Activated naive CD4-positive, alpha-beta T cell treated with anti-CD3 and anti-CD28 coated beads, Interleukin-2, amount 10 ng/mL, durations not matched to agents 7 days and 5 days (primary cell): Measurements from ENCODE around the gene KCNK15.
A peak's percentile ranks its signal among the peaks of the same experiment; 100 is the strongest.

Source experiments
- CTCF ChIA-PET: fragments of 350-600 bp; sonication (Branson Sonifier 250); formaldehyde crosslinking; loops from one replicate; lab custom pipeline; 2021; ENCODE audit warnings: antibody characterized with exemption; lab: Charles Lee
- DNase-seq: peaks from one replicate; pipeline ENCODE4 v3.0.0-alpha.2; 2020
- H3K27ac Mint-ChIP-seq: one replicate; pipeline ENCODE4 v1.8.0; 2021; ENCODE audit warnings: mild to moderate bottlenecking, moderate library complexity, mixed read lengths
- H3K27me3 Mint-ChIP-seq: one replicate; pipeline ENCODE4 v1.8.0; 2021; ENCODE audit warnings: mild to moderate bottlenecking, mixed read lengths
- H3K36me3 Mint-ChIP-seq: one replicate; pipeline ENCODE4 v1.8.0; 2021; ENCODE audit warnings: mixed read lengths
- H3K4me1 Mint-ChIP-seq: one replicate; pipeline ENCODE4 v1.8.0; 2021; ENCODE audit warnings: mixed read lengths
- H3K4me3 Mint-ChIP-seq: one replicate; pipeline ENCODE4 v1.8.0; 2021; ENCODE audit warnings: mild to moderate bottlenecking, moderate library complexity, mixed read lengths
- H3K9me3 Mint-ChIP-seq: one replicate; pipeline ENCODE4 v1.8.0; 2021; ENCODE audit warnings: mixed read lengths

The KCNK15 gene

GRCh38 chr20:44706301-44707017, 39.2 kb upstream of the KCNK15 start:
- CTCF ChIA-PET = no interaction called here
- H3K27me3 Mint-ChIP-seq = peaks cover 10% of the 10 kb centered on the region
- H3K9me3 Mint-ChIP-seq = no peaks in the 10 kb centered on the region
- H3K4me3 Mint-ChIP-seq = no peak overlapping the region
- no peak overlapping the region for H3K27ac Mint-ChIP-seq
- no peaks in the 10 kb centered on the region for H3K36me3 Mint-ChIP-seq
- no peaks in the 10 kb centered on the region for H3K4me1 Mint-ChIP-seq
- DNase-seq = peak; percentile 13

GRCh38 chr20:44707018-44707579, 38.6 kb upstream of the KCNK15 start:
- DNase-seq = no peak

GRCh38 chr20:44709380-44709779, 36.3 kb upstream of the KCNK15 start:
- no peaks in the 10 kb centered on the region for H3K9me3 Mint-ChIP-seq
- peak; percentile 15 for DNase-seq
- CTCF ChIA-PET = no interaction called here
- no peaks in the 10 kb centered on the region for H3K36me3 Mint-ChIP-seq
- peaks cover 17% of the 10 kb centered on the region for H3K27me3 Mint-ChIP-seq
- H3K27ac Mint-ChIP-seq = no peak overlapping the region
- H3K4me1 Mint-ChIP-seq = no peaks in the 10 kb centered on the region
- H3K4me3 Mint-ChIP-seq = no peak overlapping the region

More at GRCh38 chr20:44707018-44707579, 38.6 kb upstream of the KCNK15 start:
- Mint-ChIP-seq H3K36me3 (no peaks in the 10 kb centered on the region), H3K4me3 (no peak overlapping the region), H3K27me3 (peaks cover 13% of the 10 kb centered on the region), H3K4me1 (no peaks in the 10 kb centered on the region), H3K9me3 (no peaks in the 10 kb centered on the region), H3K27ac (no peak overlapping the region)
- CTCF ChIA-PET = no interaction called here

GRCh38 chr20:44709797-44710196, 35.9 kb upstream of the KCNK15 start:
- H3K27ac Mint-ChIP-seq = no peak overlapping the region
- no peak for DNase-seq
- H3K4me3 Mint-ChIP-seq = no peak overlapping the region
- H3K4me1 Mint-ChIP-seq = no peaks in the 10 kb centered on the region
- peaks cover 18% of the 10 kb centered on the region for H3K27me3 Mint-ChIP-seq
- H3K9me3 Mint-ChIP-seq = no peaks in the 10 kb centered on the region
- CTCF ChIA-PET = interaction anchor here (0.7 to 1.0 kb wide), 3 partner anchors 9 to 1170 kb away, joined by 3 to 5 read pairs (median 3); no protein-coding TSS in a partner anchor
- H3K36me3 Mint-ChIP-seq = no peaks in the 10 kb centered on the region

GRCh38 chr20:44711237-44711636, 34.4 kb upstream of the KCNK15 start:
- H3K36me3 Mint-ChIP-seq = no peaks in the 10 kb centered on the region
- CTCF ChIA-PET = no interaction called here
- no peak overlapping the region for H3K27ac Mint-ChIP-seq
- DNase-seq = no peak
- H3K4me3 Mint-ChIP-seq = no peak overlapping the region
- no peaks in the 10 kb centered on the region for H3K4me1 Mint-ChIP-seq
- H3K27me3 Mint-ChIP-seq = peaks cover 18% of the 10 kb centered on the region
- H3K9me3 Mint-ChIP-seq = no peaks in the 10 kb centered on the region

- Mint-ChIP-seq H3K4me1 (no peaks in the 10 kb centered on the region), H3K4me3 (no peak overlapping the region), H3K27me3 (peaks cover 18% of the 10 kb centered on the region), H3K36me3 (no peaks in the 10 kb centered on the region), H3K27ac (no peak overlapping the region), H3K9me3 (no peaks in the 10 kb centered on the region)
- no peak for DNase-seq
- CTCF ChIA-PET = no interaction called here
Observed at GRCh38 chr20:44714102-44714700, 31.5 kb upstream of the KCNK15 start.

GRCh38 chr20:44714701-44715498, 30.8 kb upstream of the KCNK15 start, which contains the start of gene CCN5:
CCN5 (plus strand) TSS chr20:44715369; CDS start chr20:44715391, 22 bp downstream.
- Mint-ChIP-seq H3K27ac (no peak within 1 kb of the TSS), H3K36me3 (no peaks in the 10 kb centered on the region), H3K9me3 (no peaks in the 10 kb centered on the region), H3K4me3 (no peak within 1 kb of the TSS), H3K27me3 (peaks cover 18% of the 10 kb centered on the region), H3K4me1 (no peaks in the 10 kb centered on the region)
- DNase-seq = no peak
- CTCF ChIA-PET = interaction anchor here (1.4 kb wide), 1 partner anchor 152 kb away, joined by 3 read pairs; no protein-coding TSS in a partner anchor

GRCh38 chr20:44715499-44716308, 30.0 kb upstream of the KCNK15 start:
- peaks cover 18% of the 10 kb centered on the region for H3K27me3 Mint-ChIP-seq
- H3K9me3 Mint-ChIP-seq = no peaks in the 10 kb centered on the region
- CTCF ChIA-PET = interaction anchor here (1.4 kb wide), 1 partner anchor 152 kb away, joined by 3 read pairs; no protein-coding TSS in a partner anchor
- H3K4me3 Mint-ChIP-seq = no peak overlapping the region
- no peak for DNase-seq
- H3K4me1 Mint-ChIP-seq = no peaks in the 10 kb centered on the region
- H3K27ac Mint-ChIP-seq = no peak overlapping the region
- no peaks in the 10 kb centered on the region for H3K36me3 Mint-ChIP-seq

- no peak overlapping the region for H3K4me3 Mint-ChIP-seq
- no peaks in the 10 kb centered on the region for H3K9me3 Mint-ChIP-seq
- H3K27ac Mint-ChIP-seq = no peak overlapping the region
- no peaks in the 10 kb centered on the region for H3K36me3 Mint-ChIP-seq
- CTCF ChIA-PET = interaction anchor here (1.4 kb wide), 1 partner anchor 151 kb away, joined by 3 read pairs; no protein-coding TSS in a partner anchor
- H3K4me1 Mint-ChIP-seq = no peaks in the 10 kb centered on the region
- H3K27me3 Mint-ChIP-seq = peaks cover 15% of the 10 kb centered on the region
- no peak for DNase-seq
Observed at GRCh38 chr20:44716309-44717106, 29.2 kb upstream of the KCNK15 start.

- no peak overlapping the region for H3K27ac Mint-ChIP-seq
- no peak for DNase-seq
- H3K27me3 Mint-ChIP-seq = peaks cover 9% of the 10 kb centered on the region
- H3K9me3 Mint-ChIP-seq = no peaks in the 10 kb centered on the region
- H3K36me3 Mint-ChIP-seq = no peaks in the 10 kb centered on the region
- H3K4me1 Mint-ChIP-seq = no peaks in the 10 kb centered on the region
- no peak overlapping the region for H3K4me3 Mint-ChIP-seq
- CTCF ChIA-PET = interaction anchor here (1.3 kb wide), 1 partner anchor 35 kb away, joined by 3 read pairs; no protein-coding TSS in a partner anchor
Observed at GRCh38 chr20:44717986-44718385, 27.7 kb upstream of the KCNK15 start.

- Mint-ChIP-seq H3K4me3 (no peak overlapping the region), H3K4me1 (peaks cover 4% of the 10 kb centered on the region), H3K27ac (no peak overlapping the region), H3K9me3 (no peaks in the 10 kb centered on the region), H3K27me3 (no peaks in the 10 kb centered on the region), H3K36me3 (no peaks in the 10 kb centered on the region)
- CTCF ChIA-PET = interaction anchor here (1.6 kb wide), 1 partner anchor 35 kb away, joined by 3 read pairs; no protein-coding TSS in a partner anchor
- DNase-seq = no peak
Observed at GRCh38 chr20:44719841-44720240, 25.8 kb upstream of the KCNK15 start.

GRCh38 chr20:44720621-44720996, 25.1 kb upstream of the KCNK15 start:
- Mint-ChIP-seq H3K27ac (no peak overlapping the region), H3K9me3 (no peaks in the 10 kb centered on the region), H3K27me3 (no peaks in the 10 kb centered on the region), H3K36me3 (no peaks in the 10 kb centered on the region), H3K4me3 (no peak overlapping the region), H3K4me1 (peaks cover 4% of the 10 kb centered on the region)
- DNase-seq = no peak
- CTCF ChIA-PET = interaction anchor here (1.6 kb wide), 1 partner anchor 35 kb away, joined by 3 read pairs; no protein-coding TSS in a partner anchor
